GM19043 (cell line): ENCODE measurements around the gene TUSC7.

Experiments
- ATAC-seq: cut with Tn5 transposase; IDR thresholded peaks from one replicate; pipeline ENCODE4 v1.9.1; 2021; ENCODE audit warnings: low read depth; ENCODE audit not compliant: unreplicated experiment

Gene TUSC7

GRCh38 chr3:116709479-116709878, at the start of gene TUSC7:
Gene TUSC7, plus strand, starts transcription at chr3:116709779.
- ATAC-seq, result no peak

- ATAC-seq, result no peak
Measured at GRCh38 chr3:116661196-116661595, 48.4 kb upstream of the TUSC7 start.

- no peak for ATAC-seq
Measured at GRCh38 chr3:116663161-116664110, 46.1 kb upstream of the TUSC7 start.

- no peak for ATAC-seq
Measured at GRCh38 chr3:116667324-116667723, 42.3 kb upstream of the TUSC7 start.

- no peak for ATAC-seq
Measured at GRCh38 chr3:116667791-116668190, 41.8 kb upstream of the TUSC7 start.

GRCh38 chr3:116669576-116669975, 40.0 kb upstream of the TUSC7 start:
- no peak for ATAC-seq

GRCh38 chr3:116671151-116671550, 38.4 kb upstream of the TUSC7 start:
- no peak for ATAC-seq

GRCh38 chr3:116678853-116679252, 30.7 kb upstream of the TUSC7 start:
- no peak for ATAC-seq

- ATAC-seq, result no peak
Measured at GRCh38 chr3:116691041-116691440, 18.5 kb upstream of the TUSC7 start.

- no peak for ATAC-seq
Measured at GRCh38 chr3:116701070-116701469, 8.5 kb upstream of the TUSC7 start.

- ATAC-seq, result no peak
Measured at GRCh38 chr3:116702334-116702733, 7.2 kb upstream of the TUSC7 start.

- ATAC-seq, result no peak
Measured at GRCh38 chr3:116707531-116707930, 2.0 kb upstream of the TUSC7 start.

- no peak for ATAC-seq
Measured at GRCh38 chr3:116716490-116716889, 6.9 kb downstream of the TUSC7 start.

GRCh38 chr3:116717566-116717965, 8.0 kb downstream of the TUSC7 start:
- no peak for ATAC-seq

- no peak for ATAC-seq
Measured at GRCh38 chr3:116728454-116728853, 18.9 kb downstream of the TUSC7 start.

- no peak for ATAC-seq
Measured at GRCh38 chr3:116734243-116734642, 24.7 kb downstream of the TUSC7 start.

- no peak for ATAC-seq
Measured at GRCh38 chr3:116739678-116740077, 30.1 kb downstream of the TUSC7 start.

- ATAC-seq, result no peak
Measured at GRCh38 chr3:116740293-116740692, 30.7 kb downstream of the TUSC7 start.

- no peak for ATAC-seq
Measured at GRCh38 chr3:116741467-116741866, 31.9 kb downstream of the TUSC7 start.

GRCh38 chr3:116743062-116743461, 33.5 kb downstream of the TUSC7 start:
- ATAC-seq, result no peak

GRCh38 chr3:116749388-116749787, 39.8 kb downstream of the TUSC7 start:
- no peak for ATAC-seq

GRCh38 chr3:116757315-116757714, 47.7 kb downstream of the TUSC7 start:
- no peak for ATAC-seq
